Stimulated activated CD8-positive, alpha-beta memory T cell treated with anti-CD3 and anti-CD28 coated beads, Interleukin-12 subunit alpha, Interleukin-12 subunit beta, amount 100 ng/mL, for 24 hours (primary cell): ENCODE data around the gene MYO7A.

Source experiments
- DNase-seq: peaks from one replicate; pipeline ENCODE4 v3.0.0-alpha.2; 2020; ENCODE audit errors: extremely low read depth

Gene MYO7A

GRCh38 chr11:77213589-77214428, 85.8 kb downstream of the MYO7A start:
- DNase-seq, result no peak

- no peak for DNase-seq
Measured at GRCh38 chr11:77214557-77214956, 86.5 kb downstream of the MYO7A start.

GRCh38 chr11:77215106-77215505, 87.1 kb downstream of the MYO7A start:
- no peak for DNase-seq

GRCh38 chr11:77217156-77217555, 89.1 kb downstream of the MYO7A start:
- DNase-seq, result no peak

GRCh38 chr11:77223797-77224196, 95.8 kb downstream of the MYO7A start:
- no peak for DNase-seq

GRCh38 chr11:77230878-77231605, 103.0 kb downstream of the MYO7A start:
- no peak for DNase-seq

- no peak for DNase-seq
Measured at GRCh38 chr11:77231800-77232199, 103.8 kb downstream of the MYO7A start.

GRCh38 chr11:77232242-77232641, 104.2 kb downstream of the MYO7A start:
- DNase-seq, result no peak

GRCh38 chr11:77233011-77233410, 105.0 kb downstream of the MYO7A start:
- DNase-seq, result no peak

- DNase-seq, result no peak
Measured at GRCh38 chr11:77236901-77237300, 108.9 kb downstream of the MYO7A start.

GRCh38 chr11:77244277-77245027, 116.4 kb downstream of the MYO7A start:
- DNase-seq, result no peak

- no peak for DNase-seq
Measured at GRCh38 chr11:77249427-77249826, 121.4 kb downstream of the MYO7A start.

- DNase-seq, result no peak
Measured at GRCh38 chr11:77250881-77251640, 123.0 kb downstream of the MYO7A start.

- no peak for DNase-seq
Measured at GRCh38 chr11:77252555-77253270, 124.7 kb downstream of the MYO7A start.

- DNase-seq, result no peak
Measured at GRCh38 chr11:77253690-77254089, 125.6 kb downstream of the MYO7A start.

- no peak for DNase-seq
Measured at GRCh38 chr11:77259641-77260040, 131.6 kb downstream of the MYO7A start.

- no peak for DNase-seq
Measured at GRCh38 chr11:77262803-77263202, 134.8 kb downstream of the MYO7A start.
